HG03135 (cell line): ENCODE data around the gene MCEE.
"Not testable (repeated sequence)": the region's sequence is repeated elsewhere in the genome, so short reads cannot be mapped to it uniquely, and the experiment has no call there.

Experiments
- ATAC-seq: cut with Tn5 transposase; IDR thresholded peaks from one replicate; pipeline ENCODE4 v1.9.1; 2021; ENCODE audit warnings: mild to moderate bottlenecking, moderate library complexity; ENCODE audit not compliant: unreplicated experiment

The MCEE gene

GRCh38 chr2:71129114-71129901 lies 721 bp downstream of the MCEE start:
- no peak for ATAC-seq

GRCh38 chr2:71126957-71127356 lies 3.1 kb downstream of the MCEE start:
- no peak for ATAC-seq

- ATAC-seq, result no peak
These were observed 4.3 kb downstream of the MCEE start for GRCh38 chr2:71125506-71126294.

- no peak for ATAC-seq
These were observed 7.4 kb downstream of the MCEE start for GRCh38 chr2:71122387-71123298.

GRCh38 chr2:71121479-71121878 lies 8.6 kb downstream of the MCEE start:
- ATAC-seq, result no peak

GRCh38 chr2:71120195-71120594 lies 9.8 kb downstream of the MCEE start:
- ATAC-seq, result no peak

GRCh38 chr2:71117063-71117462 lies 13.0 kb downstream of the MCEE start:
- no peak for ATAC-seq

GRCh38 chr2:71113843-71114242 lies 16.2 kb downstream of the MCEE start:
- no peak for ATAC-seq

- no peak for ATAC-seq
These were observed 21.9 kb downstream of the MCEE start for GRCh38 chr2:71108091-71108490.

- not testable (repeated sequence) for ATAC-seq
These were observed 23.6 kb downstream of the MCEE start for GRCh38 chr2:71106463-71106862.

- ATAC-seq, result no peak
These were observed 26.2 kb downstream of the MCEE start for GRCh38 chr2:71103809-71104208.

GRCh38 chr2:71102981-71103681 lies 26.9 kb downstream of the MCEE start:
- ATAC-seq, result no peak

GRCh38 chr2:71101656-71102055 lies 28.4 kb downstream of the MCEE start:
- no peak for ATAC-seq

- ATAC-seq, result no peak
These were observed 29.6 kb downstream of the MCEE start for GRCh38 chr2:71100195-71100964.

- not testable (repeated sequence) for ATAC-seq
These were observed 37.4 kb downstream of the MCEE start for GRCh38 chr2:71092491-71093260.

GRCh38 chr2:71091808-71092207 lies 38.2 kb downstream of the MCEE start:
- ATAC-seq, result not testable (repeated sequence)

- not testable (repeated sequence) for ATAC-seq
These were observed 40.6 kb downstream of the MCEE start for GRCh38 chr2:71089475-71089874.

GRCh38 chr2:71085325-71086003 lies 44.6 kb downstream of the MCEE start:
- ATAC-seq, result not testable (repeated sequence)
